ENCODE measurements around the gene ESYT1.
A peak's percentile ranks its signal among the peaks of the same experiment; 100 is the strongest.

Gene ESYT1

GRCh38 chr12:56101045-56101444 is 27.0 kb upstream of the ESYT1 start:
- no peaks in the 10 kb centered on the region for H3K27me3 ChIP-seq (replicated peaks; ENCODE audit: control insufficient read depth, insufficient read depth, low read length)

DNA sequence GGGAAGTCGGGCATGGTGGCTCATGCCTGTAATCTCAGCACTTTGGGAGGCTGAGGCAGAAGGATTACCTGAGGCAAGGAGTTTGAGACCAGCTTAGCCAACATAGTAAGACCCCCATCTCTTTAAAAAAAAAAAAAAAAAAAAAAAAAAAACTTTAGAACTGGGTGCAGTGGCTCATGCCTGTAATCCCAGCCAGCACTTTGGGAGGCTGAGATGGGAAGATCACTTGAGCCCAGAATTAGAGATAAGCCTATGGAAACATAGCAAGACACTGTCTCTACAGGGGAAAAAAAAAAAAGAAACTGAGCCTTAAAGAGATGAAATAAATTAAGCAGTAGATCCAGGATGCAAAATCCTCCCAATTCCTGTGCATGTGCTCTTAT is 25.4 kb upstream of the ESYT1 start:
- peaks cover 3% of the 10 kb centered on the region; the same call in 1 of the 2 replicates for H3K36me3 ChIP-seq (ENCODE audit: control insufficient read depth, insufficient read depth, low read length)
- no peak for DNase-seq (ENCODE audit: extremely low read depth, insufficient read length)
- no peak overlapping the region for H3K4me3 ChIP-seq (replicated peaks; ENCODE audit: low read depth, low read length)
- TF ChIP-seq, protein P1, sequence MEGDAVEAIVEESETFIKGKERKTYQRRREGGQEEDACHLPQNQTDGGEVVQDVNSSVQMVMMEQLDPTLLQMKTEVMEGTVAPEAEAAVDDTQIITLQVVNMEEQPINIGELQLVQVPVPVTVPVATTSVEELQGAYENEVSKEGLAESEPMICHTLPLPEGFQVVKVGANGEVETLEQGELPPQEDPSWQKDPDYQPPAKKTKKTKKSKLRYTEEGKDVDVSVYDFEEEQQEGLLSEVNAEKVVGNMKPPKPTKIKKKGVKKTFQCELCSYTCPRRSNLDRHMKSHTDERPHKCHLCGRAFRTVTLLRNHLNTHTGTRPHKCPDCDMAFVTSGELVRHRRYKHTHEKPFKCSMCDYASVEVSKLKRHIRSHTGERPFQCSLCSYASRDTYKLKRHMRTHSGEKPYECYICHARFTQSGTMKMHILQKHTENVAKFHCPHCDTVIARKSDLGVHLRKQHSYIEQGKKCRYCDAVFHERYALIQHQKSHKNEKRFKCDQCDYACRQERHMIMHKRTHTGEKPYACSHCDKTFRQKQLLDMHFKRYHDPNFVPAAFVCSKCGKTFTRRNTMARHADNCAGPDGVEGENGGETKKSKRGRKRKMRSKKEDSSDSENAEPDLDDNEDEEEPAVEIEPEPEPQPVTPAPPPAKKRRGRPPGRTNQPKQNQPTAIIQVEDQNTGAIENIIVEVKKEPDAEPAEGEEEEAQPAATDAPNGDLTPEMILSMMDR (IDR thresholded peaks at IDR 0.05; ENCODE audit: insufficient read depth, low read length, poor library complexity, severe bottlenecking), result no peak
- no peaks in the 10 kb centered on the region for H3K27me3 ChIP-seq (replicated peaks; ENCODE audit: control insufficient read depth, insufficient read depth, low read length)

More at GRCh38 chr12:56101045-56101444, 27.0 kb upstream of the ESYT1 start:
- Histone ChIP-seq H3K4me3 (replicated peaks; ENCODE audit: low read depth, low read length) (no peak overlapping the region), H3K36me3 (ENCODE audit: control insufficient read depth, insufficient read depth, low read length) (no peaks in the 10 kb centered on the region)
- no peak for DNase-seq (ENCODE audit: extremely low read depth, insufficient read length)
- TF ChIP-seq, protein P1 (IDR thresholded peaks at IDR 0.05; ENCODE audit: insufficient read depth, low read length, poor library complexity, severe bottlenecking), result no peak

DNA sequence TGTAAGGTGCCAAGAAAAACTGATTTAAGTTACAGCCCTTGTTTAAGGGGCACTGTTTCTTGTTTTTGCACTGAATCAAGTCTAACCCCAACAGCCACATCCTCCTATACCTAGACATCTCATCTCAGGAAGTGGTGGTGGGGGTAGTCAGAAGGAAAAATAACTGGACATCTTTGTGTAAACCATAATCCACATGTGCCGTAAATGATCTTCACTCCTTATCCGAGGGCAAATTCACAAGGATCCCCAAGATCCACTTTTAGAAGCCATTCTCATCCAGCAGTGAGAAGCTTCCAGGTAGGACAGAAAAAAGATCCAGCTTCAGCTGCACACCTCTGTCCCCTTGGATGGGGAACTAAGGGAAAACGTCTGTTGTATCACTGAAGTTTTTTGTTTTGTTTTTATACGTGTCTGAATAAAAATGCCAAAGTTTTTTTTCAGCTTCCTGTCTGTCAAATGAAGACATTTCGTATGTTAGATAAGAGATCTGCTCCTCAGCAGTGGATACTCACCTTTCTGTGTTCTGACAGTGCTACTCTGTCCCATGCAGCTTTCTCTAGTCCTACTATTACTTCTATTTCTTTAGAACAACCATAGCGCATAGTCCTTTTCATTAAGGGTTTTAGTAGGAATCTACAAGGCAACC is 24.9 kb upstream of the ESYT1 start:
- TF ChIP-seq, protein P1 (IDR thresholded peaks at IDR 0.05; ENCODE audit: insufficient read depth, low read length, poor library complexity, severe bottlenecking), result no peak
- H3K36me3 ChIP-seq (ENCODE audit: control insufficient read depth, insufficient read depth, low read length), result peaks cover 7% of the 10 kb centered on the region
- no peak for DNase-seq (ENCODE audit: extremely low read depth, insufficient read length)

GRCh38 chr12:56103823-56104108 is 24.3 kb upstream of the ESYT1 start:
- DNase-seq (ENCODE audit: extremely low read depth, insufficient read length), result no peak
- H3K27me3 ChIP-seq (replicated peaks; ENCODE audit: control insufficient read depth, insufficient read depth, low read length), result no peaks in the 10 kb centered on the region
- H3K36me3 ChIP-seq (ENCODE audit: control insufficient read depth, insufficient read depth, low read length), result peaks cover 8% of the 10 kb centered on the region
- TF ChIP-seq, protein P1 (IDR thresholded peaks at IDR 0.05; ENCODE audit: insufficient read depth, low read length, poor library complexity, severe bottlenecking), result no peak
- H3K4me3 ChIP-seq (replicated peaks; ENCODE audit: low read depth, low read length), result peak overlapping the region; percentile 92

More for the DNA sequence above, 24.9 kb upstream of the ESYT1 start:
- Histone ChIP-seq H3K27me3 (replicated peaks; ENCODE audit: control insufficient read depth, insufficient read depth, low read length) (no peaks in the 10 kb centered on the region), H3K4me3 (replicated peaks; ENCODE audit: low read depth, low read length) (peak overlapping the region; percentile 92)

DNA sequence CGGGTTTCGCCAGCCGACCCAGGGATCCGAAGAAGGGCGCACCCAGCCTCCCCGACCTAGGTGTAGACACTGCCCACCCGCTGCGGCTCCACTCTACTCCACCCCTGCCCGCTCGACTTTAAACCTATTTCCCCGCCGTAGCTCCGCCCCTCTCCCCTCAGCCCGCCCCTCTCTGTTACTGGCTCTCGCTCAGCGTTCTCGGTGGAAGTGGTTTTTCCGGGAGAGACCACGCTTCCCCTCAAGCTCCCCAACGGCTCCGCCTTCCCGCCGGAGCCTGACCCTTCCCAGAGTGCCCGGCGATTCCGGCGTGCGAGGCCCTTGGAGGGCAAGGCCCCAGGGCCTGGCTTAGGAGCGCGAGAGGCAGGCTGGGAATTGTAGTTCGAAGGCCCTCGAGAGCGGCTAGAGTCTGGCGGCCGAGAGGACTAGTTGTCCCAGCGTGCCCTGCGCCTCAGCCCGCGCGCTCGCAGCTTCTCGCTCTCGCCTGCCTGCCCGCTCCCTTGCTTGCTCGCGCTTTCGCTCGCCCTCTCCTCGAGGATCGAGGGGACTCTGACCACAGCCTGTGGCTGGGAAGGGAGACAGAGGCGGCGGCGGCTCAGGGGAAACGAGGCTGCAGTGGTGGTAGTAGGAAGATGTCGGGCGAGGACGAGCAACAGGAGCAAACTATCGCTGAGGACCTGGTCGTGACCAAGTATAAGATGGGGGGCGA is 23.8 kb upstream of the ESYT1 start, which contains the start of gene PA2G4:
Gene PA2G4, plus strand, starts transcription at position 451 of the 706 bp plus-strand sequence. Its CDS starts 179 bp downstream, at position 630.
- peaks cover 8% of the 10 kb centered on the region for H3K36me3 ChIP-seq (ENCODE audit: control insufficient read depth, insufficient read depth, low read length)
- no peaks in the 10 kb centered on the region for H3K27me3 ChIP-seq (replicated peaks; ENCODE audit: control insufficient read depth, insufficient read depth, low read length)
- TF ChIP-seq, protein P1 (IDR thresholded peaks at IDR 0.05; ENCODE audit: insufficient read depth, low read length, poor library complexity, severe bottlenecking), result no peak
- peak within 1 kb of the TSS; percentile 92 for H3K4me3 ChIP-seq (replicated peaks; ENCODE audit: low read depth, low read length)
- peak; percentile 98 for DNase-seq (ENCODE audit: extremely low read depth, insufficient read length)

All from GM06990 (cell line).